K562 (cell line): ENCODE results near the gene NPEPPS. TPM values are rescaled to one million over a fixed set of nuclear protein-coding genes. Genes with fewer than 3 reads are reported as not detected.

ENCODE experiments used
- BCOR ChIP-seq: fragments of 450-650 bp; IDR thresholded peaks from 2 replicates; pipeline ENCODE4 v1.6.1; 2016
- BRD9 ChIP-seq: fragments of 450-650 bp; IDR thresholded peaks from 2 replicates; pipeline ENCODE4 v1.6.1; 2018; ENCODE audit warnings: low read depth; ENCODE audit not compliant: partially characterized antibody
- CBX3 ChIP-seq, 2 experiments: IDR thresholded peaks; 1 replicate in 1 of 2; 2 replicates in 1 of 2; pipeline ENCODE4 v1.6.1; 2012; ENCODE audit warnings: inconsistent platforms in 2 of 2, low read length in 2 of 2, borderline replicate concordance in 1 of 2, control low read depth in 1 of 2
- ZNF253 ChIP-seq: fragments of 250-450 bp; sonication (Bioruptor Pico); conservative IDR thresholded peaks from 2 replicates; pipeline ENCODE4 v1.6.1; 2021; ENCODE audit warnings: mild to moderate bottlenecking
- polyA plus RNA-seq, 8 experiments: library from polyadenylated mRNA; depleted of rRNA in 4 of 8; stranded (reverse) in 5 of 8; unstranded in 3 of 8; fragments of >200 nt; fragmentation: Nextera tagmentation in 2 of 8; fragmentation: Illumina TruSeq in 1 of 8; extraction: Ambion mirVana in 2 of 8; extraction: Trizol in 1 of 8; gene quantifications; 2 replicates each; pipeline versions ENCODE4 v1.2.1 to v1.2.3, GENCODE V29; 2011 to 2014; ENCODE audit warnings: inconsistent platforms in 1 of 8, missing spikeins in 1 of 8
- total RNA-seq, 7 experiments: library from RNA; depleted of rRNA in 6 of 7; stranded (reverse); fragments of >200 nt in 6 of 7; fragmentation: Illumina TruSeq in 2 of 7; extraction: Trizol in 2 of 7; gene quantifications; 2 replicates each; pipeline versions ENCODE4 v1.2.1 to v1.2.3, GENCODE V29; 2011 to 2021; ENCODE audit warnings: low replicate concordance in 1 of 7
- TF ChIP-seq, protein P1 (sequence below): fragments of 450-650 bp; IDR thresholded peaks from 2 replicates; pipeline ENCODE4 v1.6.1; 2016; ENCODE audit warnings: mild to moderate bottlenecking, moderate library complexity
- TF ChIP-seq, protein P2 (sequence below): fragments of 450-650 bp; IDR thresholded peaks from 2 replicates; pipeline ENCODE4 v1.6.1; 2017; ENCODE audit warnings: mild to moderate bottlenecking, moderate library complexity
- TF ChIP-seq, protein P3 (sequence below): fragments of 250-450 bp; sonication (Bioruptor Pico); IDR thresholded peaks from 2 replicates; pipeline ENCODE4 v1.6.1; 2021; ENCODE audit warnings: mild to moderate bottlenecking
- TF ChIP-seq, protein P4 (sequence below): fragments of 450-650 bp; formaldehyde crosslinking; IDR thresholded peaks from 2 replicates; pipeline ENCODE4 v1.4.0; 2020; ENCODE audit warnings: mild to moderate bottlenecking, mixed read lengths

The NPEPPS gene
- total and polyA plus RNA-seq, 9 of the 15 experiments (the other 6 are each of a cell fraction or from before 2014, with no cell fraction given), result 21.4 to 108 (median 46.0) TPM

DNA sequence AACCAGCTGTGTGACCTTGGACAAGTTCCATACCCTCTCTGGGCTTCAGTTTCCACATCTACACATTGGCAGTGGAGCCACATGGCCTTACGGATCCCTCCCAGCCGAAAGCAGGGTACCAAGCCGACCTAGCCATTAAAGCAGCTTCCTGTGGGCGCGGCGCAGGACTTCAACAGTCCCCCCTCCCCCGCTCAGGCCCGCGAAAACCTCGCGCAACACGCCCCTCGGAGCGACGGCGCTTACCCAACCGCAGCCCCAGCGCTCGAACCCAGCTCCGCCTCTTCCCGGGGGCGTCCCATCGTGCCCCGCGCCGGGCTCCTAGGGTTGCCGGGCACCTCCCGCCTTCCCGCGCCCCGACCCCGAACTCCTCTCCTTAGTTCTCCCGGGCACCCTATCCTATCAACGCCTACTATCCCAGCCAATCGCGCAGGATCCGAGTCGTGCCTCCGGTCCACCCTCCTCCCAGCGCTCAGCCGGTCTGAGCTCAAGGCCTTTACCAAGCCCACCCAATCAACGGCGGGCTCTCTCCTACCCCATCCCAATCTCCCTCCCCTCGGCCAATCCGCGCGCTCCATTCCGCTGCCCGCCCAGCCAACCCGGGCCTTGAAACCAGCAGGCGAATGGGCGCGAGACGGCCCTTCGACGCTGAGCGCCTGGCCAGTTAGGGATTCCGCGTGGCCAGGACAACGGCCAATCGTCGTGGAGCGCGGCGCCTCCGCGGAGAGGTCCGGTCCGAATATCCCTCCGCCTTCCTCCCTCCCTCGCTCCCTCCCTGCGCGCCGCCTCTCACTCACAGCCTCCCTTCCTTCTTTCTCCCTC is 118.5 kb downstream of the NPEPPS start, which contains the start of gene KPNB1 (continued):
- TF ChIP-seq, protein P1, sequence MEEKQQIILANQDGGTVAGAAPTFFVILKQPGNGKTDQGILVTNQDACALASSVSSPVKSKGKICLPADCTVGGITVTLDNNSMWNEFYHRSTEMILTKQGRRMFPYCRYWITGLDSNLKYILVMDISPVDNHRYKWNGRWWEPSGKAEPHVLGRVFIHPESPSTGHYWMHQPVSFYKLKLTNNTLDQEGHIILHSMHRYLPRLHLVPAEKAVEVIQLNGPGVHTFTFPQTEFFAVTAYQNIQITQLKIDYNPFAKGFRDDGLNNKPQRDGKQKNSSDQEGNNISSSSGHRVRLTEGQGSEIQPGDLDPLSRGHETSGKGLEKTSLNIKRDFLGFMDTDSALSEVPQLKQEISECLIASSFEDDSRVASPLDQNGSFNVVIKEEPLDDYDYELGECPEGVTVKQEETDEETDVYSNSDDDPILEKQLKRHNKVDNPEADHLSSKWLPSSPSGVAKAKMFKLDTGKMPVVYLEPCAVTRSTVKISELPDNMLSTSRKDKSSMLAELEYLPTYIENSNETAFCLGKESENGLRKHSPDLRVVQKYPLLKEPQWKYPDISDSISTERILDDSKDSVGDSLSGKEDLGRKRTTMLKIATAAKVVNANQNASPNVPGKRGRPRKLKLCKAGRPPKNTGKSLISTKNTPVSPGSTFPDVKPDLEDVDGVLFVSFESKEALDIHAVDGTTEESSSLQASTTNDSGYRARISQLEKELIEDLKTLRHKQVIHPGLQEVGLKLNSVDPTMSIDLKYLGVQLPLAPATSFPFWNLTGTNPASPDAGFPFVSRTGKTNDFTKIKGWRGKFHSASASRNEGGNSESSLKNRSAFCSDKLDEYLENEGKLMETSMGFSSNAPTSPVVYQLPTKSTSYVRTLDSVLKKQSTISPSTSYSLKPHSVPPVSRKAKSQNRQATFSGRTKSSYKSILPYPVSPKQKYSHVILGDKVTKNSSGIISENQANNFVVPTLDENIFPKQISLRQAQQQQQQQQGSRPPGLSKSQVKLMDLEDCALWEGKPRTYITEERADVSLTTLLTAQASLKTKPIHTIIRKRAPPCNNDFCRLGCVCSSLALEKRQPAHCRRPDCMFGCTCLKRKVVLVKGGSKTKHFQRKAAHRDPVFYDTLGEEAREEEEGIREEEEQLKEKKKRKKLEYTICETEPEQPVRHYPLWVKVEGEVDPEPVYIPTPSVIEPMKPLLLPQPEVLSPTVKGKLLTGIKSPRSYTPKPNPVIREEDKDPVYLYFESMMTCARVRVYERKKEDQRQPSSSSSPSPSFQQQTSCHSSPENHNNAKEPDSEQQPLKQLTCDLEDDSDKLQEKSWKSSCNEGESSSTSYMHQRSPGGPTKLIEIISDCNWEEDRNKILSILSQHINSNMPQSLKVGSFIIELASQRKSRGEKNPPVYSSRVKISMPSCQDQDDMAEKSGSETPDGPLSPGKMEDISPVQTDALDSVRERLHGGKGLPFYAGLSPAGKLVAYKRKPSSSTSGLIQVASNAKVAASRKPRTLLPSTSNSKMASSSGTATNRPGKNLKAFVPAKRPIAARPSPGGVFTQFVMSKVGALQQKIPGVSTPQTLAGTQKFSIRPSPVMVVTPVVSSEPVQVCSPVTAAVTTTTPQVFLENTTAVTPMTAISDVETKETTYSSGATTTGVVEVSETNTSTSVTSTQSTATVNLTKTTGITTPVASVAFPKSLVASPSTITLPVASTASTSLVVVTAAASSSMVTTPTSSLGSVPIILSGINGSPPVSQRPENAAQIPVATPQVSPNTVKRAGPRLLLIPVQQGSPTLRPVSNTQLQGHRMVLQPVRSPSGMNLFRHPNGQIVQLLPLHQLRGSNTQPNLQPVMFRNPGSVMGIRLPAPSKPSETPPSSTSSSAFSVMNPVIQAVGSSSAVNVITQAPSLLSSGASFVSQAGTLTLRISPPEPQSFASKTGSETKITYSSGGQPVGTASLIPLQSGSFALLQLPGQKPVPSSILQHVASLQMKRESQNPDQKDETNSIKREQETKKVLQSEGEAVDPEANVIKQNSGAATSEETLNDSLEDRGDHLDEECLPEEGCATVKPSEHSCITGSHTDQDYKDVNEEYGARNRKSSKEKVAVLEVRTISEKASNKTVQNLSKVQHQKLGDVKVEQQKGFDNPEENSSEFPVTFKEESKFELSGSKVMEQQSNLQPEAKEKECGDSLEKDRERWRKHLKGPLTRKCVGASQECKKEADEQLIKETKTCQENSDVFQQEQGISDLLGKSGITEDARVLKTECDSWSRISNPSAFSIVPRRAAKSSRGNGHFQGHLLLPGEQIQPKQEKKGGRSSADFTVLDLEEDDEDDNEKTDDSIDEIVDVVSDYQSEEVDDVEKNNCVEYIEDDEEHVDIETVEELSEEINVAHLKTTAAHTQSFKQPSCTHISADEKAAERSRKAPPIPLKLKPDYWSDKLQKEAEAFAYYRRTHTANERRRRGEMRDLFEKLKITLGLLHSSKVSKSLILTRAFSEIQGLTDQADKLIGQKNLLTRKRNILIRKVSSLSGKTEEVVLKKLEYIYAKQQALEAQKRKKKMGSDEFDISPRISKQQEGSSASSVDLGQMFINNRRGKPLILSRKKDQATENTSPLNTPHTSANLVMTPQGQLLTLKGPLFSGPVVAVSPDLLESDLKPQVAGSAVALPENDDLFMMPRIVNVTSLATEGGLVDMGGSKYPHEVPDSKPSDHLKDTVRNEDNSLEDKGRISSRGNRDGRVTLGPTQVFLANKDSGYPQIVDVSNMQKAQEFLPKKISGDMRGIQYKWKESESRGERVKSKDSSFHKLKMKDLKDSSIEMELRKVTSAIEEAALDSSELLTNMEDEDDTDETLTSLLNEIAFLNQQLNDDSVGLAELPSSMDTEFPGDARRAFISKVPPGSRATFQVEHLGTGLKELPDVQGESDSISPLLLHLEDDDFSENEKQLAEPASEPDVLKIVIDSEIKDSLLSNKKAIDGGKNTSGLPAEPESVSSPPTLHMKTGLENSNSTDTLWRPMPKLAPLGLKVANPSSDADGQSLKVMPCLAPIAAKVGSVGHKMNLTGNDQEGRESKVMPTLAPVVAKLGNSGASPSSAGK, result peak; percentile 99
- TF ChIP-seq, protein P2, sequence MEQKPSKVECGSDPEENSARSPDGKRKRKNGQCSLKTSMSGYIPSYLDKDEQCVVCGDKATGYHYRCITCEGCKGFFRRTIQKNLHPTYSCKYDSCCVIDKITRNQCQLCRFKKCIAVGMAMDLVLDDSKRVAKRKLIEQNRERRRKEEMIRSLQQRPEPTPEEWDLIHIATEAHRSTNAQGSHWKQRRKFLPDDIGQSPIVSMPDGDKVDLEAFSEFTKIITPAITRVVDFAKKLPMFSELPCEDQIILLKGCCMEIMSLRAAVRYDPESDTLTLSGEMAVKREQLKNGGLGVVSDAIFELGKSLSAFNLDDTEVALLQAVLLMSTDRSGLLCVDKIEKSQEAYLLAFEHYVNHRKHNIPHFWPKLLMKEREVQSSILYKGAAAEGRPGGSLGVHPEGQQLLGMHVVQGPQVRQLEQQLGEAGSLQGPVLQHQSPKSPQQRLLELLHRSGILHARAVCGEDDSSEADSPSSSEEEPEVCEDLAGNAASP, result no peak
- TF ChIP-seq ZNF253 (CRISPR knock-in tag) (no peak), BRD9 (no peak), CBX3 (IDR thresholded peaks at IDR 0.05; ENCODE audit: borderline replicate concordance in 1 of 2, low read length in 2 of 2) (peak in 1 of 2 experiments; percentile 80; a peak in 1 of 3 replicates), BCOR (peak; percentile 99)
- TF ChIP-seq, protein P3, sequence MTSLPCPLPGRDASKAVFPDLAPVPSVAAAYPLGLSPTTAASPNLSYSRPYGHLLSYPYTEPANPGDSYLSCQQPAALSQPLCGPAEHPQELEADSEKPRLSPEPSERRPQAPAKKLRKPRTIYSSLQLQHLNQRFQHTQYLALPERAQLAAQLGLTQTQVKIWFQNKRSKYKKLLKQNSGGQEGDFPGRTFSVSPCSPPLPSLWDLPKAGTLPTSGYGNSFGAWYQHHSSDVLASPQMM, result no peak
- TF ChIP-seq, protein P4, sequence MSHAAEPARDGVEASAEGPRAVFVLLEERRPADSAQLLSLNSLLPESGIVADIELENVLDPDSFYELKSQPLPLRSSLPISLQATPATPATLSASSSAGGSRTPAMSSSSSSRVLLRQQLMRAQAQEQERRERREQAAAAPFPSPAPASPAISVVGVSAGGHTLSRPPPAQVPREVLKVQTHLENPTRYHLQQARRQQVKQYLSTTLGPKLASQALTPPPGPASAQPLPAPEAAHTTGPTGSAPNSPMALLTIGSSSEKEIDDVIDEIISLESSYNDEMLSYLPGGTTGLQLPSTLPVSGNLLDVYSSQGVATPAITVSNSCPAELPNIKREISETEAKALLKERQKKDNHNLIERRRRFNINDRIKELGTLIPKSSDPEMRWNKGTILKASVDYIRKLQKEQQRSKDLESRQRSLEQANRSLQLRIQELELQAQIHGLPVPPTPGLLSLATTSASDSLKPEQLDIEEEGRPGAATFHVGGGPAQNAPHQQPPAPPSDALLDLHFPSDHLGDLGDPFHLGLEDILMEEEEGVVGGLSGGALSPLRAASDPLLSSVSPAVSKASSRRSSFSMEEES (CRISPR knock-in tag), result no peak
